ENCODE results near the gene ACKR1.

Gene ACKR1

GRCh38 chr1:159223004-159223403 lies 18.3 kb downstream of the ACKR1 start:
- no peak for DNase-seq

GRCh38 chr1:159228554-159228953 lies 23.9 kb downstream of the ACKR1 start:
- DNase-seq = no peak

- no peak for DNase-seq
Observed at GRCh38 chr1:159229260-159229885, 24.7 kb downstream of the ACKR1 start.

- no peak for DNase-seq
Observed at GRCh38 chr1:159229896-159230295, 25.2 kb downstream of the ACKR1 start.

DNA sequence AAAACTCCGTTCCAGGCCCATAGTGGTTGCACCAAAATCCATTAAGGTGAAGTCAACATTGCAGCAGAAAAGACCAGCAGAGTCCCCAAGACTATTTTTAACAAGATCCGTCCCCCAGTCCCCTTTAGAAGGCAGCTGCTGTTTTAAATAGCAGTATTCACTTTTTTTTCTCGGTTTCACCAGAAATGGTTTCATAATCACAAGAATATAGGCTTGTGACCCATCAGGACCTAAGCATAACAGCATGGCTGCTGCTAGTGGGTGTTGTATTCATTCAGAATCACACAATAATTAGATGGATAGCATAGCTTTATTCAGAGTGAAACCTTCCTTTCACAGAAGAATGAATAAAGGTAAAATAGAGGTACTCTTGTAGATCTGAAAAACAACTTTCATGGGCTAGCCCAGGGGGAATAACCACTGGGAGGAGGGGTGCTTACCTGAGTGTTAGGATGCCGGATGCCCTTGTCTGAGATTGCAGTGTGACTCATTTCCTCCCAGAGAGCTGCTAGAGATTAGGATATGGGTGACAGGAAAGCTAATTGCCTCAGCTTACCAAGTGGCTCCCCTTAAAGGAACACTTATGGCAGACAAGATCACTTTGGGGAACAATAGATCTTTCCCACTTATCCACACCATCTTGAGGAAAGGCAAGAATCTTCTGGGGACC lies 35.0 kb downstream of the ACKR1 start:
- no peak for DNase-seq

GRCh38 chr1:159247266-159247665 lies 42.6 kb downstream of the ACKR1 start:
- no peak for DNase-seq

DNA sequence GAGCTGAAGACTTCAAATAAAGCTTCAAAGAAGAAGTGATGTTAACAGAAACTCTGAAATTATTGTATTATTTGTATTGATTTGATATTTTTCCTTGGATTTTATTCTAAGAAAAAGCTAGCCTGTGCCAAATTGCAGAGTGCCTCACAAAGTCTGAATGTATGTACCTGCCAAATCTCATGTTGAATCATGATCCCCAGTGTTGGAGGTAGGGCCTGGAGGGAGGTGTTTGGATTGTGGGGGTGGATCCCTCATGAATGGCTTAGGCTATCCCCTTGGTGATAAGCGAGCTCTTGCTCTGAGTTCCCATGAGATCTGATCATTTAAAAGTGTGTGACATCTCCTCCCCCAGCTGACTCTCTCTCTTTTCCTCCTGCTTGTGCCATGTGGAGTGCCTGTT lies 43.6 kb downstream of the ACKR1 start:
- no peak for DNase-seq

- DNase-seq = no peak
Observed at GRCh38 chr1:159250638-159251216, 46.1 kb downstream of the ACKR1 start.
